GM12874 (cell line): Measurements from ENCODE around the gene SMG6.

Source experiments
- TF ChIP-seq, protein P1 (sequence below): IDR thresholded peaks from 2 replicates; pipeline ENCODE4 v1.5.1; 2011; ENCODE audit warnings: low read depth, mild to moderate bottlenecking, control low read depth, low read length, moderate library complexity; ENCODE audit not compliant: insufficient read depth

The SMG6 gene

GRCh38 chr17:2064147-2064489 lies 239.5 kb downstream of the SMG6 start:
- TF ChIP-seq, protein P1, sequence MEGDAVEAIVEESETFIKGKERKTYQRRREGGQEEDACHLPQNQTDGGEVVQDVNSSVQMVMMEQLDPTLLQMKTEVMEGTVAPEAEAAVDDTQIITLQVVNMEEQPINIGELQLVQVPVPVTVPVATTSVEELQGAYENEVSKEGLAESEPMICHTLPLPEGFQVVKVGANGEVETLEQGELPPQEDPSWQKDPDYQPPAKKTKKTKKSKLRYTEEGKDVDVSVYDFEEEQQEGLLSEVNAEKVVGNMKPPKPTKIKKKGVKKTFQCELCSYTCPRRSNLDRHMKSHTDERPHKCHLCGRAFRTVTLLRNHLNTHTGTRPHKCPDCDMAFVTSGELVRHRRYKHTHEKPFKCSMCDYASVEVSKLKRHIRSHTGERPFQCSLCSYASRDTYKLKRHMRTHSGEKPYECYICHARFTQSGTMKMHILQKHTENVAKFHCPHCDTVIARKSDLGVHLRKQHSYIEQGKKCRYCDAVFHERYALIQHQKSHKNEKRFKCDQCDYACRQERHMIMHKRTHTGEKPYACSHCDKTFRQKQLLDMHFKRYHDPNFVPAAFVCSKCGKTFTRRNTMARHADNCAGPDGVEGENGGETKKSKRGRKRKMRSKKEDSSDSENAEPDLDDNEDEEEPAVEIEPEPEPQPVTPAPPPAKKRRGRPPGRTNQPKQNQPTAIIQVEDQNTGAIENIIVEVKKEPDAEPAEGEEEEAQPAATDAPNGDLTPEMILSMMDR, result no peak

DNA sequence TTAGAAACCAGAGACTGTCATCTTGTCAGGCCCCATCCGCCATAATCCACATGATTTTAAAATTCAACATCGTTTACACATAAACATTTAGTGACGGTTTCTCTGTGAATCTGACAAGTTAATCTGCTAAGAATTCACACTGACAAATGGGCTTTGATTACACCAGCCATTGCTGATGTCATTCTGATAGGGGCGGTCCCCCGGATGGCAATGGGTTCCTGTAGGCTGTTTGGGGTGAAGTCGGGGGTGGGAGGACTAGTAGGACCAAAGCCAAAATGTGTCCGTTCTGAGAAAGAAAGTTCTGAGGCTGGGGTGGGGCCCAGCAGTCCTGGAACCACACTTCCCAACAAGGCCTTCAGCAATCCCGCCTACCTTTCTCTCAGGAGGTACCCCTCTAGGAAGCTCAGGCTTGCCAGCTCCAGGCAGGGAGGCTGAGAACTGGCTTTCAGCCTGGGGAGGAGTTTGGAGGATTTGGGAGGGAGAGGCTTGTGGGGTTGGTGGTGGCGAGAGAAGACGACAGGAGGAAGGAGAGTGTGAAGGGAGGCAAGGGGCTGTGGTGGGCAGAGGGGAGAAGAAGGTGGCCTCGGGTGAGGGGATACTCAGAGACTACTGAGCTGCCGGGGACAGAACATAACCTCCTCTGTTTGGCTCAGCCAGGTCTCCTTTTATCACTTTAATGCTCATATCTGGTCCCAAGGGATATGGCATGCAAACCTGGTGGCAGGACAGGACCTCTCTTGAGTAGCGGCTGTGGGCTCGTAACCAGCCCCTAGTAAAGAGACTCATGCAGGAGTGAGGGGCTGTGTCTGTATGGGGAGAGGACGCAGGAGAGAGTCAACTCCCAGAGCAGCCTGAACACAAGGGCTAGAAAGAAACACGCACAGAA lies 240.1 kb downstream of the SMG6 start:
- TF ChIP-seq, protein P1, result no peak

DNA sequence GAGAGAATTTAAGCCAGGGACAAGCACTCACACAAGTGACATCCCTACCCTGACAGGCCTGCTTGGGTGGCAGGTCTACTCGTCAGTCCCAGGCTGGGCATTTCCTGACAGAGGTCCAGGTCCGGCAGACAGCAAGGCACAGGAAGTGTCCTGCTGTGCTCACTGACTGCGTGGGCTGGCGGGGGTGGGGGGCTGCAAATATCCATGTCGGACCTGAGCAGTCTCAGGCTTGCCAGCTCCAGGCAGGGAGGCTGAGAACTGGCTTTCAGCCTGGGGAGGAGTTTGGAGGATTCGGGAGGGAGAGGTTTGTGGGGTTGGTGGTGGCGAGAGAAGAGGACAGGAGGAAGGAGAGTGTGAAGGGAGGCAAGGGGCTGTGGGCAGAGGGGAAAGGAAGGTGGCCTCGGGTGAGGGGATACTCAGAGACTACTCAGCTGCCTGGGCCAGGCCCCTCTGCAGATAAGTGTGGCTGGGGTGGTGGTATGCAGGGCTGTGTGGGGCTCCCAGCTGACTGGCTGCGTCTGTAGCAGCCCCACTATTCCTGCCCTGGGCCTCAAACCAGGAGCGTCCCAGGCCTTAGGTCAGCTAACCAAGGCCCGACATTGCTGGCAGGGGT lies 240.9 kb downstream of the SMG6 start:
- TF ChIP-seq, protein P1, result no peak

GRCh38 chr17:2061441-2061958 lies 242.1 kb downstream of the SMG6 start:
- TF ChIP-seq, protein P1, result no peak

GRCh38 chr17:2060681-2061440 lies 242.7 kb downstream of the SMG6 start:
- TF ChIP-seq, protein P1, result no peak

- TF ChIP-seq, protein P1, result no peak
These were observed 243.3 kb downstream of the SMG6 start for GRCh38 chr17:2060385-2060658.
